Measurements from ENCODE around the gene VWCE. TPM values are rescaled to one million over a fixed set of nuclear protein-coding genes. Genes with fewer than 3 reads are reported as not detected.

Gene VWCE
- total RNA-seq, 1 experiment from 2014 or later, result 2.5 TPM

GRCh38 chr11:61283613-61284012 lies 11.5 kb downstream of the VWCE start:
- no peak overlapping the region for H2AFZ ChIP-seq (ENCODE audit: low read depth, low read length, poor library complexity, severe bottlenecking)
- H3K4me1 ChIP-seq (ENCODE audit: control insufficient read depth in 1 of 2, insufficient read depth in 2 of 2, low read length in 2 of 2), result peaks cover 0 to 7% of the 10 kb centered on the region in 2 experiments; a peak in 2 of 4 replicates
- no peak overlapping the region for H3K4me2 ChIP-seq (ENCODE audit: low read length)
- H3K4me3 ChIP-seq (replicated peaks in 1 of 2; ENCODE audit: low read depth in 1 of 2, low read length in 2 of 2), result no peak overlapping the region
- intact Hi-C loops (cut with micrococcal nuclease), result no loop called here
- ATAC-seq (no peak), DNase-seq (ENCODE audit: low read depth, low spot score) (no peak)
- no peaks in the 10 kb centered on the region for H3K79me2 ChIP-seq (ENCODE audit: insufficient read depth, low read length)
- no peak overlapping the region for H3K9ac ChIP-seq (ENCODE audit: low read length)
- no peaks in the 10 kb centered on the region for H4K20me1 ChIP-seq (ENCODE audit: insufficient read depth)
- H3K27ac ChIP-seq (ENCODE audit: low read depth, low read length), result no peak overlapping the region
- POLR2A ChIA-PET, result no interaction called here
- no peaks in the 10 kb centered on the region for H3K9me3 ChIP-seq (ENCODE audit: control insufficient read depth in 1 of 2, insufficient read depth in 1 of 2, low read depth in 1 of 2, low read length in 2 of 2)
- no peaks in the 10 kb centered on the region for H3K9me2 ChIP-seq (ENCODE audit: insufficient read depth)
- RAD21 ChIA-PET (ENCODE audit: low non-redundant PET in 1 of 2, low total read pairs in 2 of 2, uncharacterized antibody in 2 of 2, unreplicated experiment in 2 of 2), result no interaction called here
- TF ChIP-seq REST (IDR thresholded peaks at IDR 0.05; ENCODE audit: low read depth) (no peak), CTCF (IDR thresholded peaks at IDR 0.05 in 2 of 3, conservative IDR thresholded peaks at IDR 0.05 in 1 of 3; ENCODE audit: borderline replicate concordance in 1 of 3, insufficient read depth in 1 of 3, low read depth in 2 of 3, low read length in 2 of 3) (no peak), TCF7L2 (IDR thresholded peaks at IDR 0.05; ENCODE audit: borderline replicate concordance, extremely low read depth, insufficient read depth, insufficient read length) (no peak)
- CTCF ChIA-PET, result no interaction called here
- no TSS peak for BruUV-seq (replicated peaks)
- no peaks in the 10 kb centered on the region for H3K27me3 ChIP-seq (ENCODE audit: insufficient read depth, low read length)
- no peaks in the 10 kb centered on the region for H3K36me3 ChIP-seq (ENCODE audit: control insufficient read depth in 1 of 2, insufficient read depth in 2 of 2, low read length in 2 of 2)
